ENCODE results near the gene TEX101.
A peak's percentile ranks its signal among the peaks of the same experiment; 100 is the strongest.
"Not testable (repeated sequence)": the region's sequence is repeated elsewhere in the genome, so short reads cannot be mapped to it uniquely, and the experiment has no call there.

The TEX101 gene

GRCh38 chr19:43414554-43414953 lies at the start of gene TEX101:
Gene TEX101 (plus strand): TSS chr19:43414890. CDS start chr19:43415920, 1,030 bp downstream.
- DNase-seq: no peak

GRCh38 chr19:43365677-43366076 lies 49.0 kb upstream of the TEX101 start:
- DNase-seq: not testable (repeated sequence)

GRCh38 chr19:43367822-43368221 lies 46.9 kb upstream of the TEX101 start:
- no peak for DNase-seq

GRCh38 chr19:43368897-43369296 lies 45.8 kb upstream of the TEX101 start:
- DNase-seq: not testable (repeated sequence)

GRCh38 chr19:43371909-43372308 lies 42.8 kb upstream of the TEX101 start:
- DNase-seq: no peak

- no peak for DNase-seq
Observed at GRCh38 chr19:43372462-43372861, 42.2 kb upstream of the TEX101 start.

- DNase-seq: not testable (repeated sequence)
Observed at GRCh38 chr19:43377624-43378023, 37.1 kb upstream of the TEX101 start.

- no peak for DNase-seq
Observed at GRCh38 chr19:43380008-43380407, 34.7 kb upstream of the TEX101 start.

GRCh38 chr19:43380771-43381386 lies 33.8 kb upstream of the TEX101 start:
- DNase-seq: no peak

- peak in 1 of 3 donors; percentile 2 for DNase-seq
Observed at GRCh38 chr19:43382586-43383216, 32.0 kb upstream of the TEX101 start.

- not testable (repeated sequence) for DNase-seq
Observed at GRCh38 chr19:43383254-43383653, 31.4 kb upstream of the TEX101 start.

- DNase-seq: not testable (repeated sequence)
Observed at GRCh38 chr19:43383759-43384158, 30.9 kb upstream of the TEX101 start.

GRCh38 chr19:43390903-43391551 lies 23.7 kb upstream of the TEX101 start:
- not testable (repeated sequence) for DNase-seq

GRCh38 chr19:43391552-43391935 lies 23.1 kb upstream of the TEX101 start:
- DNase-seq: not testable (repeated sequence)

GRCh38 chr19:43393501-43393900 lies 21.2 kb upstream of the TEX101 start:
- not testable (repeated sequence) for DNase-seq

- no peak for DNase-seq
Observed at GRCh38 chr19:43395561-43395960, 19.1 kb upstream of the TEX101 start.

GRCh38 chr19:43406297-43406696 lies 8.4 kb upstream of the TEX101 start:
- DNase-seq: no peak

GRCh38 chr19:43407416-43408005 lies 7.2 kb upstream of the TEX101 start:
- DNase-seq: no peak

- peak in 2 of 3 donors; percentile 5 to 8 for DNase-seq
Observed at GRCh38 chr19:43408043-43408442, 6.6 kb upstream of the TEX101 start.

GRCh38 chr19:43409415-43409814 lies 5.3 kb upstream of the TEX101 start:
- no peak for DNase-seq

- DNase-seq: no peak
Observed at GRCh38 chr19:43412441-43412840, 2.2 kb upstream of the TEX101 start.

GRCh38 chr19:43416951-43417623 lies 2.4 kb downstream of the TEX101 start:
- DNase-seq: peak; percentile 22 to 38 (median 32)

- DNase-seq: no peak
Observed at GRCh38 chr19:43420954-43421353, 6.3 kb downstream of the TEX101 start.
